Measurements from ENCODE around the gene IL1RL2.

IL1RL2 gene

DNA sequence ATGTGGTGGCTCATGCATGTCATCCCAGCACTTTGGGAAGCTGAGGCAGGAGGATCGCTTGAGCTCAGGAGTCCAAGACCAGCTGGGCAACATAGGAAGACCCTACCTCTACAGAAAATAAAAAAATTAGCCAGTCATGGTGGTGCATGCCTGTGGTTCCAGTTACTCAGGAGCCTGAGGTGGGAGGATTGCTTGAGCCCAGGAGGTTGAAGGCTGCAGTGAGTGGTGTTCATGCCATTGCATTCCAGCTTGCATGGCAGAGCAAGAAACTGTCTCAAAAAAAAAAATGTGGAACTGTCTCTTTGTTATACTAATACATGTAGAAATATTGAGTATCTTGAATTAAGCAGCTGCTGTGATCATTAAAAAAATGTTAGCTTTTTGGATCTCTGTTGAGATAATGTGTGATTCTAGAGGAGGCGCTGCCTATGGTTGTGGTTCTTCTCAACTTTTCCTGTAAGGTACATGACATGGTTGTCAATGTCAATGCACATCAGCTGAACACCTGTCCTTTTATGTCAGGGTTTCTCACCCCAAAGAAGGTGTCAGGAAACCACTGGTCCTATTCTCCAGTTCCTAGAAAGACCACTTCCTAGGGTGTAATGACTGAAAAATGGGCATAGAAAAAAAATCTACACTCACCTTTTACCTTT lies 89.9 kb downstream of the IL1RL2 start:
- no peak for DNase-seq (ENCODE audit: low read depth in 1 of 2, low spot score in 1 of 2)
- no peak for TF ChIP-seq JUND (IDR thresholded peaks at IDR 0.05; ENCODE audit: low read depth)
- in situ Hi-C loops (cut with HindIII; ENCODE audit: low pct_unique_long_range_greater_than_20kb, low sequenced_read_pairs): no loop called here

DNA sequence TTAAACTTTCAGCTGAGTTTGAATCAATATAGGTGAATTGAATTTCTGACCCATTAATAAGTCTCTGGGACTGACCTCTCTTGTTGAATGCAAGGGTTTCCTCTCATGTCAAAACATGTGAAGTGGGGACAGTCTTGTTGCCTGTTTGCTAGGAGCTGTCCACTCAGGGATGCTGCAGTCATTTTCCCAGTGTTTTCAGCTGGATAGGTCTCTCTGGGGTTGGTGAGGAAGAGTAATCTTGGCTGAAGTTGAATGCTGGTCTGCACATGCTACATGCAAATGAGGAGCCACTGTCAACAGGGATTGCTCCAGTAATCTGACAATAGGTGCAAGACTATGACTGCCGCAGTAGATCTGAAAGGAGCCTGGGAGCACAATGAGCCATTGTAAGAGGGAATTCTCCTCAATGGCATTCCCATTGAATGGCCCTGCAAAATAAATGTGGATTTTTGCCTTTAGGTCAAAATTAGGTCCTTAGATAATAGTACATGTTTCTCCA lies 90.4 kb downstream of the IL1RL2 start:
- no peak for TF ChIP-seq JUND (IDR thresholded peaks at IDR 0.05; ENCODE audit: low read depth)
- no peak for DNase-seq (ENCODE audit: low read depth in 1 of 2, low spot score in 1 of 2)
- in situ Hi-C loops (cut with HindIII; ENCODE audit: low pct_unique_long_range_greater_than_20kb, low sequenced_read_pairs): no loop called here

DNA sequence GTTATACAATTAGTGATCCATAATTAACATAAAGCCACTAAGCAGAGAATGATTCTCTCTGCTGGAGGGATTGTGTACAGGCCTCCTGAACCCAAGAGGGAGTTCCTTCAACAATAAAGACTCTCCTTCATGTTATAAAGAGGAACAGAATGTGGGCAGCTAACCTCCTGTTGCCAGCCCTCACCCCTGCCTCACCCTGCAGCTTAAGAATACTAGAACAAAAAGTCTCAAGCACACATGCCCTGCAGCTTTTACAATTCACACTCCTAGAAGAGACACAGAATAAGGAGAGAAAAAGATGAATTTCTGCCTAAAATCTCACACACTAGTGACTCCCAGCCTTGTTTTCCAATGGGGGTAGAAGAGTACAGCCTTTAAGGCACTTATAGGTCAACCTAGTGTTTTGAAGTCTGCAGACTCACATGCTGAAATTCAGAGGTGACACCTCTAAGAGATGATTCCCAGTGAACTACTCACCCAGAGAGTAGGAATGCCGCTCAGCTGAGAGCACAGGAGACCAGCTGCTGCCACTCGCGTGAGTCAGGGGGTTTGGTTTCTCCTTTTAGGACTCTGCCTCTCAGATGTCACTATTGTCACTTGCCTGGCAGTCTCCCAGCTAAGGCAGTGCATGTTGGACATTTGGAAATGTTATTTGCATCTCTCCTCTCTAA lies 92.0 kb downstream of the IL1RL2 start:
- no peak for DNase-seq (ENCODE audit: low read depth in 1 of 2, low spot score in 1 of 2)
- TF ChIP-seq JUND (IDR thresholded peaks at IDR 0.05; ENCODE audit: low read depth): no peak
- in situ Hi-C loops (cut with HindIII; ENCODE audit: low pct_unique_long_range_greater_than_20kb, low sequenced_read_pairs): no loop called here

DNA sequence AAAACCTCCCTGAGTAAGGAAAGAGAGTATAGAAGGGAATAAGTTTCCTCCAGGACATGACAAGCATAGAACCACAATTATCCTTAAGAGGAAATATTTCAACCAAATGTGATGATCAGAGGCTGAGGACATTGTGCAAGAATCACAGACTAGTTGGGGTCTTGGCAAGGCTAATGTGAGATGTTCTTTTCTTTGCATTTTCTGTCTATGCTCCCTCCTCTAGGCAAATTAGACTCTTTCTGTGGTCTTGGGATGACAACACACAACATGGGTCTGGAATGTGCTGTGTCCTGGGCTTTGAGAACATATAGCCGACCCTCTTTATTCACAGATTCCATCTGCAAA lies 92.5 kb downstream of the IL1RL2 start:
- DNase-seq (ENCODE audit: low read depth in 1 of 2, low spot score in 1 of 2): no peak
- in situ Hi-C loops (cut with HindIII; ENCODE audit: low pct_unique_long_range_greater_than_20kb, low sequenced_read_pairs): no loop called here
- TF ChIP-seq JUND (IDR thresholded peaks at IDR 0.05; ENCODE audit: low read depth): no peak

DNA sequence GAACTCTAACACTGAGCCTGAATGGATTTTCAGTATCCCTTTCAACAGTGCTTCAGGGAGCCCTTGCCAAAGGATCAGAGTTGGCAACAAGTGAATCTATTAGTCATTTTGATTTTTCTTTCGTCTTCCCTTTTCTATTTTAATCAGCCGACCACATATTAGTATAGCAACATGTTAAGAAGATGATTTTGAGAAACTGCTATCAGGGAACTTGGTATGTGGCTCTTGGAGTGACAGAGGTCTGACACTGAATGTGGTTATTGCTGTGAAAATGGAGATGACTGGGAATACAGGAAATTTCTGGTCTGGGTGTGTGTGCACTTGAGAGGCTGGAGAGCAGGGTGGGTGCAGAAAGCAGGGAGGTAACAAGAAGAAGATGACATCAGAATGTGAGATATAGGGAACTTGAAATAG lies 95.9 kb downstream of the IL1RL2 start:
- in situ Hi-C loops (cut with HindIII; ENCODE audit: low pct_unique_long_range_greater_than_20kb, low sequenced_read_pairs): no loop called here
- no peak for DNase-seq (ENCODE audit: low read depth in 1 of 2, low spot score in 1 of 2)
- no peak for TF ChIP-seq JUND (IDR thresholded peaks at IDR 0.05; ENCODE audit: low read depth)

DNA sequence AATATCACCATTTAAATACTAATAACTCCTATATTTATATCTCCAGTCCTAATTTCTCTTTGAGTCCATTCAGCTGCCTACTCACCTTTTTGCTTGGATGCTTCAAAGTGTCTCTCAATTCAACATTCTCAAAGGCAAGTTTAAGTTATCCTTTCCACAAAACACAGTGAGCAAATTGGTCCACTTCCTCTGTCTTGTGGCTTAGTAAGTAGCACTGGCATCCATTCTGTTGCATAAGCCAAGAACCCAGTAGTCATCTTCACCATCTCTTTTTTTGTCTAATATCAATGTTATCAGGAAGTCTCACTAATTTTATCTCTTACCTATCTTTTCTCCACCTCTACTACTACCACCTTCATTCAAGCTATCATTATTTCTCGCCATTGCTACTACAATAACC lies 97.2 kb downstream of the IL1RL2 start:
- in situ Hi-C loops (cut with HindIII; ENCODE audit: low pct_unique_long_range_greater_than_20kb, low sequenced_read_pairs): no loop called here

DNA sequence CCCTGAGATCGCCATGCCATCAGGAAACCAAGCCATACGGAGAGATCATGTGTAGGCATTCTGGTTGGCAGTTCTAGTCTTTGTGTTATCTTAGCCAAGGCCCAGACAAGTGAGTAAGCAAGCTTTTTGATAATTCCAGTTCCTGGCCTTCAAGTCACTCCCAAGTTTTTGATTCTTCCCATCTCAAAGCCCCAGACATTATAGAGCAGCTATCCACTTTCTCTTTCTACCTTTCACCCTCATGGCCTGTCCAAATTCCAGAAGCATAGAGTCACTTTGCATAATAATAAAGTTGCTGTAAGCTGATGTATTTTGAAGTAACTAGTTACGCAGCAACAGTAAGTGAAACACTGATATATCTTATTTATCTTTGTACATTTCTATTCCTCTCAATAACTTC lies 97.8 kb downstream of the IL1RL2 start:
- in situ Hi-C loops (cut with HindIII; ENCODE audit: low pct_unique_long_range_greater_than_20kb, low sequenced_read_pairs): no loop called here
- TF ChIP-seq JUND (IDR thresholded peaks at IDR 0.05; ENCODE audit: low read depth): no peak
- no peak for DNase-seq (ENCODE audit: low read depth in 1 of 2, low spot score in 1 of 2)

More for the DNA sequence above, 97.2 kb downstream of the IL1RL2 start:
- DNase-seq (ENCODE audit: low read depth in 1 of 2, low spot score in 1 of 2): no peak
- TF ChIP-seq JUND (IDR thresholded peaks at IDR 0.05; ENCODE audit: low read depth): no peak

DNA sequence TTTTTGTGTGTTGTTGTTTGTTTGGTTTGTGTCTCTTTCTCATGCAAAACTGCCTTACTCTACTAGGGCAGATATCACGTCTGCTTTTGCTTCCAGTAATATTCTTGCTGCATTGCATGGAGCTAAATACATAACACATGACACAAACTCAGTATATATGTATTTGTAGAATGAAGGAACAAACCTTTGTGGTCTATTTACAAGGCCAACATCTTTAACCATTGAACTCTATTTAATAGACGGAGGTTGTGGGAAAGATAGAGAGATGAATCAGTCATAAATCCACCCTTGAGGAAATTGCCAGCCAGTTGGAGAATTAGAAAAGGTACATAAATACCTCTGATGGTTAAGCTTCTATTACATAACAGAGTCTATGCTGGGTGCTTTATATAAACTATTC lies 98.5 kb downstream of the IL1RL2 start:
- no peak for TF ChIP-seq JUND (IDR thresholded peaks at IDR 0.05; ENCODE audit: low read depth)
- in situ Hi-C loops (cut with HindIII; ENCODE audit: low pct_unique_long_range_greater_than_20kb, low sequenced_read_pairs): no loop called here
- DNase-seq (ENCODE audit: low read depth in 1 of 2, low spot score in 1 of 2): no peak

DNA sequence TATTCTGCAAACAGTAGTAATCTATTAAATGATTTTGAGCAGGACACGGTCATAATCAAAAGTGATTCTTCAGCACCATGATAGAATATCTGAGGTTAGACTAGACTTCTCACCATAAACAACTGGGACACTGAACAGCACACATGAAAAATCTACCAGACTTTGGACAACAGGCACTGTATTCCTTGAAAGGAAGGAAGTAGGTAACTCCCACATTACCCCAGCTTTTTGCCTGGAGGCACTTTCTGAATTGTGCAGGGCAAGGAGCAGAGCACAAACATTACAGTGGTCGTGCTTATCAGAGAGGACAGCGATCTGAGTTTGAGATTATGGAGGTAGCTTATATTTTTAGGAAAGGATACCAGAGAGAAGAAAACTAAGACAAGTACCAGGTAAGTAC lies 99.2 kb downstream of the IL1RL2 start:
- in situ Hi-C loops (cut with HindIII; ENCODE audit: low pct_unique_long_range_greater_than_20kb, low sequenced_read_pairs): no loop called here
- TF ChIP-seq JUND (IDR thresholded peaks at IDR 0.05; ENCODE audit: low read depth): no peak
- DNase-seq (ENCODE audit: low read depth in 1 of 2, low spot score in 1 of 2): no peak

DNA sequence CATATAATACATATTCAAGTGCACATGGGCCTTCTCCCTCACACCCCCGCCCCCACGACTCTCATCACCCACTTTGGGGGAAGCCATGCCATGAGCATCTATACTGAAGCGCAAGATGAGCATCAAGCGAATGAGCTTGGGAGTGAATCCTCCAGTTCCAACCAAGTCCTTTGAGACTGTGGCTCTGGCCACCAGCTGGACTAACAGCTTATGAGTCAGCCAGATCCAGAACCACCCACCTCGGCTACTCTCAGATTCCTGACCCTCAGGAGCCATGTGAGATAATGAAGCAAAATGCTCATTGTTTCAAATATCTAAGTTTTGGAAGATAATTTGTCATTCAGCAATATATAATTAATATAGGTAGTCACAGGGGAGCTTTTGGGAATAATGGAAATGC lies 102.3 kb downstream of the IL1RL2 start:
- no peak for DNase-seq (ENCODE audit: low read depth in 1 of 2, low spot score in 1 of 2)
- in situ Hi-C loops (cut with HindIII; ENCODE audit: low pct_unique_long_range_greater_than_20kb, low sequenced_read_pairs): no loop called here
- TF ChIP-seq JUND (IDR thresholded peaks at IDR 0.05; ENCODE audit: low read depth): no peak
